NCI-H2029 (cell line): ENCODE measurements around the gene ERF.

ENCODE experiments used
- DNase-seq: peaks from one replicate; lab custom pipeline; 2025; lab: John Stamatoyannopoulos, UW

Gene ERF

GRCh38 chr19:42254850-42255765, at the start of gene ERF:
Gene ERF (minus strand): TSS chr19:42255128. CDS start chr19:42254999, 129 bp downstream.
- peak; percentile 82 for DNase-seq

DNA sequence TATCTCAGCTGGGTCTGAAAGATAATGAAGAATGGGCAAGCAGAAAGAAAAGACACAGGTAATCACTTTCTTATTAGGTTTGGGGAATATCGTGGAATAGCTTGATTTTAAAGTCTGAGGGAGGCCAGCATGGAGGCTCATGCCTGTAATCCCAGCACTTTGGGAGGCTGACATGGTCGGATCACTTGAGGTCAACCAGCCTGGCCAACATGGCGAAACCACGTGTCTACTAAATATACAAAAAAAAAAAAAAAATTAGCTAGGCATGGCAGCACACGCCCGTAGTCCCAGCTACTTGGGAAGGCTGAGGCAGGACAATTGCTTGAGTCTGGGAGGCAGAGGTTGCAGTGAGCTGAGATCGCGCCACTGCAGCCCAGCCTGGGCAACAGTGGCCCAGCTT, 48.9 kb upstream of the ERF start:
- DNase-seq: no peak

GRCh38 chr19:42303101-42303464, 48.2 kb upstream of the ERF start:
- peak; percentile 38 for DNase-seq

- peak; percentile 41 for DNase-seq
These were observed 46.8 kb upstream of the ERF start, which contains the start of gene PRR19 for GRCh38 chr19:42301646-42302203. Gene PRR19 (plus strand): TSS chr19:42302132. CDS start chr19:42309585, 7,453 bp downstream.

GRCh38 chr19:42297039-42297438, 42.1 kb upstream of the ERF start:
- DNase-seq: no peak

- peak; percentile 60 for DNase-seq
These were observed 41.0 kb upstream of the ERF start for GRCh38 chr19:42295831-42296525.

GRCh38 chr19:42295342-42295741, 40.4 kb upstream of the ERF start:
- no peak for DNase-seq

GRCh38 chr19:42294471-42295137, 39.7 kb upstream of the ERF start:
- DNase-seq: no peak

DNA sequence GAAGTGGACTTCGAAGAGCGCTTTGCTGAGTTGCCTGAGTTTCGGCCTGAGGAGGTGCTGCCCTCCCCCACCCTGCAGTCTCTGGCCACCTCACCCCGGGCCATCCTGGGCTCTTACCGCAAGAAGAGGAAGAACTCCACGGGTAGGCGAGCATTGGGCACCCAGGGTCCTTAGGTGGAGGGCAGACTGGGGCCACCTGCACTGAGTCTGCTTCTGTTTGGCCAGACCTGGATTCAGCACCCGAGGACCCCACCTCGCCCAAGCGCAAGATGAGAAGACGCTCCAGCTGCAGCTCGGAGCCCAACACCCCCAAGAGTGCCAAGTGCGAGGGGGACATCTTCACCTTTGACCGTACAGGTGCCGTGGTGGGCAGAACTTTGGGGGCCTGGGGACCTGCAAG, 39.0 kb upstream of the ERF start:
- DNase-seq: no peak

DNA sequence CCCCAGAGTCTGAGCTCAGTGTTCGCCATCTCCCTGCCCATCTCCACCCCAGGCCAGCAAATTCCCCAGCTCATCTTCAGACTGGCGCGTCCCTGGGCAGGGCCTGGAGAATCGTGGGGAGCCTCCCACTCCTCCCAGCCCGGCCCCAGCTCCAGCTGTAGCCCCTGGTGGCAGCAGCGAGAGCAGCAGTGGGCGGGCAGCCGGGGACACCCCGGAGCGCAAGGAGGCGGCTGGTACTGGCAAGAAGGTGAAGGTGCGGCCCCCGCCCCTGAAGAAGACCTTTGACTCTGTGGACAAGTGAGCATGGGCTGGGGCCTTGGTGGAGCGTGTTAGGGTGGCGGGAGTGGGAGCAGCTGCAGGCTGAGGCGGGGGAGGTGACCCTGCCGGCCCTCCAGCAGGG, 38.6 kb upstream of the ERF start:
- no peak for DNase-seq

DNA sequence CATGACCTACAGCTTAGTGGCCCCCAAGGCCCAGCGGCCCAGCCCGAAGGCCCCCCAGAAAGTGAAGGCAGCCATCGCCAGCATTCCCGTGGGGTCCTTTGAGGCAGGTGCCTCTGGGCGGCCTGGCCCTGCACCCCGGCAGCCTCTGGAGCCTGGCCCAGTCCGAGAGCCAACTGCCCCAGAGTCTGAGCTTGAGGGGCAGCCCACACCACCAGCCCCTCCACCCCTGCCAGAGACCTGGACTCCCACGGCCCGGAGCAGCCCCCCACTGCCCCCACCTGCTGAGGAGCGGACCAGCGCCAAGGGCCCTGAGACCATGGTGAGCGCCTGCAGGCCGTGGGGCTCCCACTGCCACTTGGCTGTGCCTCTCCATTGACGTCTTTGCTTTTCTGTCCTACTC, 38.0 kb upstream of the ERF start:
- DNase-seq: no peak

- no peak for DNase-seq
These were observed 37.4 kb upstream of the ERF start for GRCh38 chr19:42292042-42292960.

DNA sequence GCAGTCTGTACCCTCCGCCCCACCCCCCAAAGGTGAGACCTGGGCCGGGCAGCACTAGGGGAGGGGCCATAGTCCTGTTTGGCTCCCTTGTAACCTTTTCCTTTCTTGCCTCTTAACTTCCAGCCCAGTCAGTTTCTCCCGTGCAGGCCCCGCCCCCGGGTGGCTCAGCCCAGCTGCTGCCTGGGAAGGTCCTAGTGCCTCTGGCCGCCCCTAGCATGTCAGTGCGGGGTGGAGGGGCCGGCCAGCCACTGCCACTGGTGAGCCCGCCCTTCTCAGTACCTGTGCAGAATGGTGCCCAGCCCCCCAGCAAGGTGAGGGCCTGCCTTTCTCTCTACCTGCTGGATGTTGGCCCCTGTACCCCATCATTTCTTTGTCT, 36.5 kb upstream of the ERF start:
- DNase-seq: no peak

- DNase-seq: no peak
These were observed 35.9 kb upstream of the ERF start for GRCh38 chr19:42290523-42291434.

DNA sequence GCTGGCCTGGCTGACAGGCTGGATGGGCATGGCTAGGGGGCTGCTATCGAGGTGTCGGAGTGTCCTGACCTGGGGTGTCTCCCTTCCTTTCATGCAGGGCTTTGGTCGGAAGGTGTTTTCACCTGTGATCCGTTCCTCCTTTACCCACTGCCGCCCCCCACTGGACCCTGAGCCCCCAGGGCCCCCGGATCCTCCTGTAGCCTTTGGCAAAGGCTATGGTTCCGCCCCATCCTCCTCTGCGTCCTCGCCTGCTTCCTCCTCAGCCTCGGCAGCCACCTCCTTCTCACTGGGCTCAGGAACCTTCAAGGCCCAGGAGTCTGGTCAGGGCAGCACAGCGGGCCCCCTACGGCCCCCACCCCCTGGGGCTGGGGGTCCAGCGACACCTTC, 35.2 kb upstream of the ERF start:
- no peak for DNase-seq

- DNase-seq: no peak
These were observed 34.7 kb upstream of the ERF start for GRCh38 chr19:42289556-42290041.

GRCh38 chr19:42288881-42289555, 34.1 kb upstream of the ERF start:
- DNase-seq: no peak

DNA sequence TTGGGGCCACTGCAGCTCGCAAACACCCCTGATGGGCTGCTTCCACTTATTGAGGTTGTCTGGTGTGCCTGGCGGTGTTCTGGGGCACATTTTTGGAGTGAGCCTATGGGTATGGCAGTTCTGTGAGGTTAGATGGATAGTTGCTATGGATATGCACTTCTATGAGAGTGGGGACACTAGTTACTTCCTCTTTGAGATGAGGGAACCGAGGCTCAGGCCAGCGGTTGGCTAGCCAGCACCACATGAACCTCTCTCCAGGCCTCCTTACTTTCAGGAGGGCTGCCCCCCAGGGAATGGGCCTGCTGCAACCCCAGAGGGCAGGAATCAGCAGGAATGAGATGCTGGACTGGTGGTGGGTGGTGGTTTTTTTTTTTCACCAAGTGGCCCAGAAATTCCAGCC, 33.5 kb upstream of the ERF start:
- no peak for DNase-seq

DNA sequence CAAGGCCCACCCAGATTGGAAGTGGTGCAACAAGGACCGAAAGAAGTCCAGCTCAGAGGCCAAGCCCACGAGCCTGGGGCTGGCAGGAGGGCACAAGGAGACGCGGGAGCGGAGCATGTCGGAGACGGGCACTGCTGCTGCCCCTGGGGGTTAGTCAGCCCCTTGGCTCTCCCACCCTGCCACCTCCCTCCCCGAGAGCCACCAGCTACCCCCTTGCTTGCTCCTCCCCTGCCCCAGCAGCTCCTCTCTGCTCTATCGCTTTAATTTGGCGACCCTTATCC, 32.8 kb upstream of the ERF start:
- no peak for DNase-seq
